SK-N-DZ (cell line): ENCODE measurements around the gene HRC. TPM values are rescaled to one million over a fixed set of nuclear protein-coding genes. Genes with fewer than 3 reads are reported as not detected.
"Not testable (repeated sequence)": the region's sequence is repeated elsewhere in the genome, so short reads cannot be mapped to it uniquely, and the experiment has no call there.

Experiments
- DNase-seq: peaks from one replicate; pipeline ENCODE4 v3.0.0-alpha.2; 2015; ENCODE audit warnings: low spot score
- polyA plus RNA-seq, 2 experiments: library from polyadenylated mRNA; depleted of rRNA; stranded (reverse); fragments of >200 nt; gene quantifications; 2 replicates each; pipeline ENCODE4 v1.2.3, GENCODE V29; 2014

HRC gene
- polyA plus RNA-seq (2014; cell fraction: cytosol; rRNA removed) = 1.4 and 1.5 TPM in 2 replicates
- polyA plus RNA-seq (2014; cell fraction: nucleus; rRNA removed) = 0.85 and 1.2 TPM in 2 replicates

GRCh38 chr19:49155005-49155819 lies at the start of gene HRC:
Gene HRC (minus strand): TSS chr19:49155396. CDS start chr19:49155237, 159 bp downstream.
- no peak for DNase-seq

- no peak for DNase-seq
Measured at GRCh38 chr19:49201042-49201441, 45.8 kb upstream of the HRC start.

- no peak for DNase-seq
Measured at GRCh38 chr19:49200238-49200862, 45.2 kb upstream of the HRC start.

- no peak for DNase-seq
Measured at GRCh38 chr19:49196527-49197240, 41.5 kb upstream of the HRC start.

- DNase-seq = no peak
Measured at GRCh38 chr19:49194408-49194807, 39.2 kb upstream of the HRC start.

GRCh38 chr19:49193822-49194394 lies 38.7 kb upstream of the HRC start:
- DNase-seq = no peak

- no peak for DNase-seq
Measured at GRCh38 chr19:49190781-49191180, 35.6 kb upstream of the HRC start.

GRCh38 chr19:49189259-49189658 lies 34.1 kb upstream of the HRC start:
- DNase-seq = no peak

GRCh38 chr19:49188626-49189200 lies 33.5 kb upstream of the HRC start:
- no peak for DNase-seq

GRCh38 chr19:49186108-49186507 lies 30.9 kb upstream of the HRC start:
- no peak for DNase-seq

GRCh38 chr19:49182848-49183375 lies 27.7 kb upstream of the HRC start:
- DNase-seq = no peak

- DNase-seq = not testable (repeated sequence)
Measured at GRCh38 chr19:49182010-49182847, 27.0 kb upstream of the HRC start.

- no peak for DNase-seq
Measured at GRCh38 chr19:49180659-49181058, 25.5 kb upstream of the HRC start.

- no peak for DNase-seq
Measured at GRCh38 chr19:49173198-49173597, 18.0 kb upstream of the HRC start.

GRCh38 chr19:49168421-49168820 lies 13.2 kb upstream of the HRC start:
- no peak for DNase-seq

GRCh38 chr19:49167857-49168409 lies 12.7 kb upstream of the HRC start:
- no peak for DNase-seq

- no peak for DNase-seq
Measured at GRCh38 chr19:49165865-49166301, 10.7 kb upstream of the HRC start.

GRCh38 chr19:49165111-49165750 lies 10.0 kb upstream of the HRC start:
- DNase-seq = no peak

GRCh38 chr19:49161987-49162386 lies 6.8 kb upstream of the HRC start:
- no peak for DNase-seq
